Measurements from ENCODE around the gene TMEM121. TPM values are rescaled to one million over a fixed set of nuclear protein-coding genes. Genes with fewer than 3 reads are reported as not detected.
A peak's percentile ranks its signal among the peaks of the same experiment; 100 is the strongest.

TMEM121 gene
- total RNA-seq, 1 donor from 2014 or later, result 9.3 TPM

DNA sequence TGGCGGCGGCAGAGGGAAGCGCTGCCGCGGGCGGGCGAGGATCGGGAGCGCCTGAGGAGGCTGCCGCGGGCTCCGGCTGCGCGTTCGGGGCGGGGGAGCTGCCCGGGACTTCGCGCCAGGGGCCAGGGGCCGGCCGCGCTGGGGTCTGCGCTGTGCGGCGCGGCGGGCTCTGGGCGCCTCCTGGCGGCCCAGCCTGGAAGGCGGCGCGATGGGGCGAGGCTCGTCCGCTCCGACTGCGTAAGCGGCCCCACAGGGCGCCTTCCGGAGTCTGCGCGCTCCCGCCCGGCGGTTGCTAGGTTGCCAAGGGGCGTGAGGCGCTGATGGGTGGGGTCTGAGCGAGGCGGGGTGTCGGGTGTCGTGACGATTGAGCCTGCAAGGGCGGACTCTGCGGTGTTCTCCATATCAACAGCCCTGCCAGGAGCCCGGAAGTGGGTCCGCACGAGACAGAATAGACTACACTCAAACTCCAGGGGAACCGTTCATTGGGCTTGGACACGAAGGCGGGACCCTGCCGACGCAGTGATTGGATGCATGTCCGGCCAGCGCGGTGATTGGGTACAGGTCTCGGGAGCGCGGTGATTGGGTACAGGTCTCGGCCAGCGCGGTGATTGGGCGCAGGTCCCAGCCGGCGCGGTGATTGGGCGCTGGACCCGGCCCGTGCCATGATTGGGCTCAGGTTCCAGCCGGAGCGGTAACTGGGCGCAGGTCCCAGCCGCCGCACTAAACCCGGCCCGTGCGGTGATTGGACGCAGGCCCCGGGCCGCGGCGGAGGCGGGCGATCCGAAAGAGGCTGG lies 35.6 kb upstream of the TMEM121 start, which contains the start of gene TEDC1:
TSS of gene TEDC1 (plus strand) at position 675 of the 794 bp plus-strand sequence. CDS start 130 bp downstream, outside the sequence.
- Histone ChIP-seq H3K27me3 (no peaks in the 10 kb centered on the region), H3K27ac (peak within 1 kb of the TSS; percentile 97), H3K4me3 (peak within 1 kb of the TSS; percentile 57 to 76), H3K9me3 (no peaks in the 10 kb centered on the region), H3K36me3 (no peaks in the 10 kb centered on the region), H3K4me1 (peaks cover 56% of the 10 kb centered on the region)
- peak; percentile 100 for DNase-seq (ENCODE audit: extremely low spot score in 2 of 2)
- TF ChIP-seq, protein P1, sequence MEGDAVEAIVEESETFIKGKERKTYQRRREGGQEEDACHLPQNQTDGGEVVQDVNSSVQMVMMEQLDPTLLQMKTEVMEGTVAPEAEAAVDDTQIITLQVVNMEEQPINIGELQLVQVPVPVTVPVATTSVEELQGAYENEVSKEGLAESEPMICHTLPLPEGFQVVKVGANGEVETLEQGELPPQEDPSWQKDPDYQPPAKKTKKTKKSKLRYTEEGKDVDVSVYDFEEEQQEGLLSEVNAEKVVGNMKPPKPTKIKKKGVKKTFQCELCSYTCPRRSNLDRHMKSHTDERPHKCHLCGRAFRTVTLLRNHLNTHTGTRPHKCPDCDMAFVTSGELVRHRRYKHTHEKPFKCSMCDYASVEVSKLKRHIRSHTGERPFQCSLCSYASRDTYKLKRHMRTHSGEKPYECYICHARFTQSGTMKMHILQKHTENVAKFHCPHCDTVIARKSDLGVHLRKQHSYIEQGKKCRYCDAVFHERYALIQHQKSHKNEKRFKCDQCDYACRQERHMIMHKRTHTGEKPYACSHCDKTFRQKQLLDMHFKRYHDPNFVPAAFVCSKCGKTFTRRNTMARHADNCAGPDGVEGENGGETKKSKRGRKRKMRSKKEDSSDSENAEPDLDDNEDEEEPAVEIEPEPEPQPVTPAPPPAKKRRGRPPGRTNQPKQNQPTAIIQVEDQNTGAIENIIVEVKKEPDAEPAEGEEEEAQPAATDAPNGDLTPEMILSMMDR (IDR thresholded peaks at IDR 0.05), result peak; percentile 35 to 51 (median 37)
- TF ChIP-seq POLR2AphosphoS5 (IDR thresholded peaks at IDR 0.05; ENCODE audit: insufficient read depth in 1 of 2, low read depth in 1 of 2) (peak; percentile 85 to 93), POLR2A (IDR thresholded peaks at IDR 0.05) (peak in 1 of 2 donors; percentile 67)
- intact Hi-C loops (cut with DNase I), result loop anchor here (10.0 kb wide), 1 partner anchor 276 kb away; no protein-coding TSS in a partner anchor

DNA sequence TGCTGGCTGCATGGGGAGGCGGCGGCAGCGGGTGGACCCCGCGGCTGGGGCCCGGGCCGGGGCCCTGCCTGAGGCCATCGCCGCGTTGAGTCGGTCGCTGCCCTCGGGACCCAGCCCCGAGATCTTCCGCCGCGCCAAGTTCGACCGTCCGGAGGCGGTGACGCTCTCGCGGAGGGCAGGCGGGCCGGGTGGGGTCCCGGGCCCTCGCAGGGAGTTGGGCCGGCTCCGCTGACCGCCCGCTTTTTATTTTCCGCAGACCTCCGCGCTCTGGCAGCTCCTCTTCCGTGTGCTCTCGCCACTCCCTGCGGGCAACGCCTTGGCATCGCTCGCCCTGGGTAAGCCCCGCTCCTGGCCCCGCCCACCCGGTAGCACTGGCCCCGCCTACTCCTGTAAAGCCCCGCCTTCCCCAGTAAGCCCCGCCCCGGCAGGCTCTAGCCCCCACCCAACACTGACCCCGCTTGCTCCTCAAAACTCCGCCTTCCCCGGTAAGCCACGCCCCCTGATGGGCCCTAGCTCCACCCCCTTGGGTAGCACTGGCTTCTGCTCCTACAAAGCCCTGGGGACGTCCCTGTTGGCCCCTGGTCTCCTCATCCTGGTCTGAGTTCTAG lies 34.9 kb upstream of the TMEM121 start:
- Histone ChIP-seq H3K4me1 (peaks cover 49% of the 10 kb centered on the region), H3K27ac (peak overlapping the region; percentile 84), H3K4me3 (peak overlapping the region; percentile 57 to 73), H3K27me3 (no peaks in the 10 kb centered on the region), H3K9me3 (no peaks in the 10 kb centered on the region), H3K36me3 (no peaks in the 10 kb centered on the region)
- no peak for TF ChIP-seq POLR2A (IDR thresholded peaks at IDR 0.05)
- no peak for TF ChIP-seq POLR2AphosphoS5 (IDR thresholded peaks at IDR 0.05; ENCODE audit: insufficient read depth in 1 of 2, low read depth in 1 of 2)
- TF ChIP-seq, protein P1 (IDR thresholded peaks at IDR 0.05), result no peak
- intact Hi-C loops (cut with DNase I), result loop anchor here (10.0 kb wide), 1 partner anchor 277 kb away; no protein-coding TSS in a partner anchor
- DNase-seq (ENCODE audit: extremely low spot score in 2 of 2), result no peak

DNA sequence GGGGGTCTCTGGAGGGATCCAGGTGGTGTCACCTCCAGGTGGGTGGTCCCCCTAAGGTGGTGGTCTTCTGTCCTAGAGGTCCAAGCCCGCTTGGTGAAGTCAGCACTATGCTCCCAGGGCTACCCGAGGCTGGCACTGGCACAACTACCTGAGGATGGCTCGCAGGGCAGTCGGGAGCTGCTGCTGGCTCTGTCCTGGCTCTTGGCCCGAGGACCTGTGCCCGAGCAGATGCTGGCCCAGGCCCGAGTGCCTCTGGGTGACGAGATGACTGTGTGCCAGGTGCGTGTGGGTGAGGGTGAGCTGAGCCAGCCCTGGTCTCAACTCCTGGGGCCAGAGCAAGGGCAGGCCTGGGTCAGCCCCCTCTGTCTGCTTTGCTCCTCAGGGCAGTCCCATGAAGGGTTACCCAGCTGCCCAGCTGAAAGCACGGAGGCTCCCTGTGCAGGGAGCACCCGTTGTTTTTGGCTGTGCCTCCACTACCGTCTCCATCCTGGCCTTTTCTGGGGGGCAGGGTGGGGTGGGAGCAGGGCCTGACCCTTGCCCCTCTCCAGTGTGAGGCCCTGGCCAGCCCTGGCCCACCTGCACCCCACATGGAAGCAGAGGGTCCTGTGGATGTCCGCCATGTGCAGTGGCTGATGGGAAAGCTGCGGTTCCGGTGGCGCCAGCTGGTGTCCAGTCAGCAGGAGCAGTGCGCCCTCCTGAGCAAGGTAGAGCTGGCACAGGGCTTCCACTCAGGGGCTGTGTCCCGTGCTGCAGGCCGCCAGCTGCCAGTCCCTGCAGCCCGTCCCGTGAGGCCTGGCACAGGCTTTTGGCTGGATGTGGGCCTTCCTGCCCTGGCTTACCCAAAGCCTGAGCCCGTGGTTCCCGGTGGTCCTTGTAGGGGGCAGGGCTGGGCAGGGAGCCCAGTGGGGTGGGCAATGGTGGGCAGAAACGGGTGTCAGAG lies 34.1 kb upstream of the TMEM121 start:
- no peak for DNase-seq (ENCODE audit: extremely low spot score in 2 of 2)
- Histone ChIP-seq H3K27ac (no peak overlapping the region), H3K4me1 (peaks cover 41% of the 10 kb centered on the region), H3K9me3 (no peaks in the 10 kb centered on the region), H3K36me3 (no peaks in the 10 kb centered on the region), H3K27me3 (no peaks in the 10 kb centered on the region), H3K4me3 (no peak overlapping the region)
- intact Hi-C loops (cut with DNase I), result loop anchor here (10.0 kb wide), 1 partner anchor 278 kb away; no protein-coding TSS in a partner anchor
- TF ChIP-seq POLR2AphosphoS5 (IDR thresholded peaks at IDR 0.05; ENCODE audit: insufficient read depth in 1 of 2, low read depth in 1 of 2) (no peak), POLR2A (IDR thresholded peaks at IDR 0.05) (no peak)
- TF ChIP-seq, protein P1 (IDR thresholded peaks at IDR 0.05), result no peak

DNA sequence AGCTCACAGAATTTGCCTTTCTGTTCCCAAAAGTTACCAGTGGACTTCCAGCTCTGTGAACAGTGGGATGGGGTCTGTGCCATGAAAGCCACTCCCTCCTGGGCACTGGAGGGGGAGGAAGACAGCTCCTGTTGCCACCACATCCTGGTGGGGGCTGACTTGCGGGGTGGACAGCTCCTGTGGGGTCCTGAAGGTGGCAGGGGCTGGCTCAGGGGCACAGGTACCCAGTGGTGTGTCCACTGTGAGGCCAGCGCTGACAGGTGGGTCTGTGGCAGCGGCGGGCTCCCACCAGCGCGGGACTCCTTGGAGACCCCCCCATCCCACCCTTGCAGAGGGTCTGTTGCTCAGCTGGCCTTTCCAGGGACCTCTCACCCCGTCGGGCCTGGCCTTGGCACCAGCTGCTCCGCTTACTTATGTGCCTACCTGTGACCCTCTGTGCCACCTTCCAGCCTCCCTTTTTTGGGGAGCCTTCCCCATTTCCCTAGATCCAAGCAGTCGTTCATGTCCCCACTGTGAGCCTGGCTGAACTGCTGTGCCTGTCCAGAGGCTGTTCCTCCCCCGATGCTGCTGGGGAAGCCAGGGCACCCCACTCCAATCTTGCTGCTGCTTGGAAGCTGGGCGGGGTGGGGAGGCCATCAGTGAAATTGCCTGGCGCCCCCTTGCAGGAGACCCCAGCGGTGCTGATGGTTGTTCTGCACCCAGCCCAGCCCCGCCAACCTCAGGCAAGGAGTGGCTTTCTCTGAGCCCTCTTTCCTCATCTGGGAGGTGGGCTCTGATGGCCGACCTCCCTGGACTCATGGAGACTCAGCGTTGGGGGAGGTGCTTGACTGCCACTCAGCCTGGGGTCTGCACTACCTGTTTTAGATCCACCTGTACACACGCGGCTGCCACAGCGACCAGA lies 33.2 kb upstream of the TMEM121 start:
- H3K4me3 ChIP-seq, result no peak overlapping the region
- intact Hi-C loops (cut with DNase I), result loop anchor here (10.0 kb wide), 1 partner anchor 278 kb away; no protein-coding TSS in a partner anchor
- H3K9me3 ChIP-seq, result no peaks in the 10 kb centered on the region
- DNase-seq (ENCODE audit: extremely low spot score in 2 of 2), result no peak
- H3K4me1 ChIP-seq, result peaks cover 32% of the 10 kb centered on the region
- no peaks in the 10 kb centered on the region for H3K27me3 ChIP-seq
- H3K27ac ChIP-seq, result no peak overlapping the region
- no peaks in the 10 kb centered on the region for H3K36me3 ChIP-seq
- TF ChIP-seq POLR2A (IDR thresholded peaks at IDR 0.05), result no peak
- TF ChIP-seq, protein P1 (IDR thresholded peaks at IDR 0.05), result no peak
- no peak for TF ChIP-seq POLR2AphosphoS5 (IDR thresholded peaks at IDR 0.05; ENCODE audit: insufficient read depth in 1 of 2, low read depth in 1 of 2)
